IMR-90 (cell line): ENCODE results near the gene TBC1D16. TPM values are rescaled to one million over a fixed set of nuclear protein-coding genes. Genes with fewer than 3 reads are reported as not detected.

Experiments used
- ATAC-seq: fragments of 200-7000 bp; cut with Tn5 transposase; 2 replicates; pipeline ENCODE4 v1.9.1; 2020; ENCODE audit warnings: low read depth, mild to moderate bottlenecking, moderate library complexity
- BruUV-seq: library from RNA; stranded (reverse); fragments of 400-500 nt; replicated peaks from 2 replicates; lab custom pipeline; 2021; lab: Mats Ljungman, UMichigan
- CTCF ChIA-PET: fragments of 300-600 bp; formaldehyde crosslinking; extraction: SDS; loops from one replicate; lab custom pipeline; 2021; ENCODE audit warnings: antibody characterized with exemption; lab: Yijun Ruan, JAX
- POLR2A ChIA-PET: fragments of 300-600 bp; sonication (Branson Sonifier 250); formaldehyde crosslinking; loops from one replicate; lab custom pipeline; 2022; ENCODE audit warnings: antibody characterized with exemption; ENCODE audit not compliant: unreplicated experiment; lab: Charles Lee
- DNase-seq: peaks from one replicate; pipeline ENCODE4 v3.0.0; 2013
- H2AFZ ChIP-seq: replicated peaks from 2 replicates; pipeline ENCODE3; 2013; ENCODE audit warnings: low read length, mild to moderate bottlenecking; ENCODE audit not compliant: poor library complexity
- H2AK5ac ChIP-seq: 2 replicates; pipeline ENCODE4 v1.6.1; 2013; ENCODE audit warnings: low read depth, low read length, inconsistent platforms
- H2AK9ac ChIP-seq: replicated peaks from 2 replicates; pipeline ENCODE3; 2013; ENCODE audit warnings: mild to moderate bottlenecking, low read depth, low read length, moderate library complexity; ENCODE audit not compliant: poor library complexity
- H2BK120ac ChIP-seq: 2 replicates; pipeline ENCODE4 v1.6.1; 2013; ENCODE audit warnings: low read depth, low read length, inconsistent platforms
- H2BK15ac ChIP-seq: 3 replicates; pipeline ENCODE4 v1.6.1; 2013; ENCODE audit warnings: low read depth, low read length, inconsistent platforms
- H2BK20ac ChIP-seq: 2 replicates; pipeline ENCODE4 v1.6.1; 2013; ENCODE audit warnings: low read depth, mild to moderate bottlenecking, inconsistent platforms, low read length, moderate library complexity
- H2BK5ac ChIP-seq: 2 replicates; pipeline ENCODE4 v1.6.1; 2013; ENCODE audit warnings: mild to moderate bottlenecking, low read depth, low read length, inconsistent platforms; ENCODE audit not compliant: poor library complexity, severe bottlenecking
- H3K14ac ChIP-seq: replicated peaks from 2 replicates; pipeline ENCODE4 v1.6.1; 2013; ENCODE audit warnings: low read depth, low read length, inconsistent platforms
- H3K18ac ChIP-seq: 2 replicates; pipeline ENCODE4 v1.6.1; 2013; ENCODE audit warnings: low read depth, low read length, control low read depth
- H3K23ac ChIP-seq: 2 replicates; pipeline ENCODE4 v1.6.1; 2013; ENCODE audit warnings: low read depth, low read length, inconsistent platforms
- H3K27ac ChIP-seq: 2 replicates; pipeline ENCODE4 v1.5.1; 2013; ENCODE audit warnings: mild to moderate bottlenecking, control low read depth, low read length; ENCODE audit not compliant: insufficient read depth
- H3K27me3 ChIP-seq: 2 replicates; pipeline ENCODE4 v1.6.1; 2013; ENCODE audit warnings: low read length; ENCODE audit not compliant: control insufficient read depth, insufficient read depth
- H3K36me3 ChIP-seq: 2 replicates; pipeline ENCODE4 v1.6.1; 2013; ENCODE audit warnings: low read length, mixed read lengths; ENCODE audit not compliant: control insufficient read depth, insufficient read depth
- H3K4ac ChIP-seq: 2 replicates; pipeline ENCODE4 v1.6.1; 2013; ENCODE audit warnings: low read depth, low read length, inconsistent platforms
- H3K4me1 ChIP-seq: 2 replicates; pipeline ENCODE4 v1.6.1; 2013; ENCODE audit warnings: low read length, mixed read lengths; ENCODE audit not compliant: control insufficient read depth, insufficient read depth
- H3K4me2 ChIP-seq: 2 replicates; pipeline ENCODE4 v1.6.1; 2013; ENCODE audit warnings: low read depth, mild to moderate bottlenecking, control low read depth, low read length, moderate library complexity
- H3K4me3 ChIP-seq: 2 replicates; pipeline ENCODE4 v1.5.1; 2013; ENCODE audit warnings: low read depth, mild to moderate bottlenecking, control low read depth, low read length, moderate library complexity; ENCODE audit not compliant: insufficient read depth
- H3K56ac ChIP-seq: 2 replicates; pipeline ENCODE4 v1.6.1; 2013; ENCODE audit warnings: low read length, inconsistent platforms; ENCODE audit not compliant: insufficient read depth; ENCODE audit errors: extremely low read depth
- H3K79me1 ChIP-seq, 2 experiments: 2 replicates each; pipeline ENCODE4 v1.6.1; 2013; ENCODE audit warnings: low read length in 2 of 2, inconsistent platforms in 1 of 2, low read depth in 1 of 2
- H3K9ac ChIP-seq: 2 replicates; pipeline ENCODE4 v1.6.1; 2013; ENCODE audit warnings: low read depth, low read length, control low read depth
- H3K9me1 ChIP-seq: 2 replicates; pipeline ENCODE4 v1.6.1; 2013; ENCODE audit warnings: low read length, inconsistent platforms; ENCODE audit not compliant: insufficient read depth
- H3K9me3 ChIP-seq: 2 replicates; pipeline ENCODE4 v1.6.1; 2013; ENCODE audit warnings: low read length; ENCODE audit not compliant: control insufficient read depth, insufficient read depth
- H4K20me1 ChIP-seq: 2 replicates; pipeline ENCODE4 v1.6.1; 2013; ENCODE audit warnings: low read length, inconsistent platforms; ENCODE audit not compliant: insufficient read depth
- H4K5ac ChIP-seq: 2 replicates; pipeline ENCODE4 v1.6.1; 2013; ENCODE audit warnings: mild to moderate bottlenecking, low read depth, low read length, control low read depth
- H4K8ac ChIP-seq, 2 experiments: 2 replicates each; pipeline ENCODE4 v1.6.1; 2013; ENCODE audit warnings: low read depth in 2 of 2, low read length in 2 of 2, control low read depth in 1 of 2, inconsistent platforms in 1 of 2
- H4K91ac ChIP-seq: 2 replicates; pipeline ENCODE4 v1.6.1; 2013; ENCODE audit warnings: low read depth, low read length, inconsistent platforms; ENCODE audit not compliant: insufficient read depth
- CEBPB ChIP-seq: IDR thresholded peaks from 2 replicates; pipeline ENCODE4 v1.6.1; 2012; ENCODE audit warnings: low read depth, low read length, improper control_type of control experiment
- CHD1 ChIP-seq: IDR thresholded peaks from 2 replicates; pipeline ENCODE4 v1.6.1; 2012; ENCODE audit warnings: low read depth, low read length, improper control_type of control experiment
- ELK1 ChIP-seq: fragments of 150-350 bp; IDR thresholded peaks from 2 replicates; pipeline ENCODE4 v1.6.1; 2016; ENCODE audit warnings: low read depth, mild to moderate bottlenecking, low read length, moderate library complexity, borderline replicate concordance
- FOS ChIP-seq: fragments of 150-350 bp; IDR thresholded peaks from 2 replicates; pipeline ENCODE4 v1.6.1; 2016; ENCODE audit warnings: low read depth, low read length
- MAFK ChIP-seq: IDR thresholded peaks from 2 replicates; pipeline ENCODE4 v1.6.1; 2012; ENCODE audit warnings: low read depth, low read length, improper control_type of control experiment
- MAZ ChIP-seq: IDR thresholded peaks from 2 replicates; pipeline ENCODE4 v1.6.1; 2012; ENCODE audit warnings: low read depth, mild to moderate bottlenecking, low read length, improper control_type of control experiment, moderate library complexity, borderline replicate concordance
- NFE2L2 ChIP-seq: fragments of 150-350 bp; IDR thresholded peaks from 2 replicates; pipeline ENCODE4 v1.6.1; 2016; ENCODE audit warnings: low read depth, mild to moderate bottlenecking, low read length
- POLR2A ChIP-seq: IDR thresholded peaks from 2 replicates; pipeline ENCODE4 v1.6.1; 2012; ENCODE audit warnings: mild to moderate bottlenecking, low read depth, low read length
- RAD21 ChIP-seq: IDR thresholded peaks from 2 replicates; pipeline ENCODE4 v1.6.1; 2012; ENCODE audit warnings: low read length, improper control_type of control experiment
- RCOR1 ChIP-seq: IDR thresholded peaks from 2 replicates; pipeline ENCODE4 v1.6.1; 2012; ENCODE audit warnings: mild to moderate bottlenecking, low read length, improper control_type of control experiment; ENCODE audit not compliant: insufficient replicate concordance
- RFX5 ChIP-seq: IDR thresholded peaks from 2 replicates; pipeline ENCODE4 v1.8.0; 2012; ENCODE audit warnings: low read depth, mild to moderate bottlenecking, low read length, moderate library complexity
- SMC3 ChIP-seq: fragments of 150-350 bp; IDR thresholded peaks from 2 replicates; pipeline ENCODE4 v1.6.1; 2016; ENCODE audit warnings: low read depth, mild to moderate bottlenecking, antibody characterized with exemption, low read length, moderate library complexity
- WGBS, 2 experiments: methylation state at CpG; one replicate each; pipeline versions ENCODE4 v1.1.5 to v1.1.7; 2013; ENCODE audit warnings: missing lambda C conversion rate in 2 of 2; ENCODE audit not compliant: insufficient read length in 1 of 2; ENCODE audit errors: extremely low coverage in 2 of 2; 5-methylcytosine and 5-hydroxymethylcytosine counted together
- dilution Hi-C: fragments of 300-500 bp; cut with HindIII; formaldehyde crosslinking; loops from one replicate; pipeline ENCODE4 v1.14.3; 2018; ENCODE audit warnings: low sequenced_read_pairs; ENCODE audit not compliant: unreplicated experiment
- in situ Hi-C: fragments of 300-500 bp; cut with MboI; formaldehyde crosslinking; loops from 3 replicates; pipeline ENCODE4 v1.14.3; 2019; ENCODE audit warnings: low sequenced_read_pairs, inconsistent platforms, mixed read lengths
- intact Hi-C: fragments of 100-400 bp; cut with micrococcal nuclease; formaldehyde crosslinking; loops from 2 replicates; pipeline ENCODE4 v1.10.0; 2022
- polyA plus RNA-seq, 3 experiments: library from polyadenylated mRNA; depleted of rRNA; stranded (reverse); fragments of >200 nt; gene quantifications; 2 replicates each; pipeline ENCODE4 v1.2.3, GENCODE V29; 2012; ENCODE audit warnings: low replicate concordance in 1 of 3
- total RNA-seq: library from RNA; depleted of rRNA; stranded (reverse); fragments of >200 nt; gene quantifications from 2 replicates; pipeline ENCODE4 v1.2.3, GENCODE V29; 2012
- TF ChIP-seq, protein P1 (sequence below): fragments of 150-350 bp; IDR thresholded peaks from 2 replicates; pipeline ENCODE4 v1.6.1; 2017; ENCODE audit warnings: mild to moderate bottlenecking, antibody characterized with exemption, low read length, low read depth
- TF ChIP-seq, protein P2 (sequence below): conservative IDR thresholded peaks from 2 replicates; pipeline ENCODE4 v1.5.1; 2012; ENCODE audit warnings: mild to moderate bottlenecking, low read depth, low read length, improper control_type of control experiment

Gene TBC1D16
- total and polyA plus RNA-seq, 2 of the 4 experiments (the other 2 are of a cell fraction), result 10.1 to 16.7 TPM

- Histone ChIP-seq H3K4ac (no peak overlapping the region), H4K91ac (no peak overlapping the region), H2AK5ac (no peak overlapping the region), H3K36me3 (peaks cover 12% of the 10 kb centered on the region), H3K4me2 (no peak overlapping the region), H4K8ac (no peak overlapping the region), H3K23ac (no peak overlapping the region), H3K4me1 (peaks cover 4% of the 10 kb centered on the region), H3K9ac (no peak overlapping the region), H3K18ac (no peak overlapping the region), H2BK120ac (no peak overlapping the region), H2AK9ac (no peak overlapping the region), H3K56ac (no peak overlapping the region), H2BK20ac (no peak overlapping the region), H4K5ac (no peak overlapping the region), H3K9me3 (no peaks in the 10 kb centered on the region), H2BK5ac (no peak overlapping the region), H3K27me3 (no peaks in the 10 kb centered on the region), H3K4me3 (no peak overlapping the region), H2BK15ac (no peak overlapping the region), H2AFZ (no peak overlapping the region), H3K9me1 (no peaks in the 10 kb centered on the region), H4K20me1 (no peaks in the 10 kb centered on the region), H3K27ac (no peak overlapping the region), H3K79me1 (no peaks in the 10 kb centered on the region), H3K14ac (no peak overlapping the region)
- in situ Hi-C loops, result no loop called here
- CTCF ChIA-PET, result no interaction called here
- intact Hi-C loops, result no loop called here
- TF ChIP-seq, protein P1, sequence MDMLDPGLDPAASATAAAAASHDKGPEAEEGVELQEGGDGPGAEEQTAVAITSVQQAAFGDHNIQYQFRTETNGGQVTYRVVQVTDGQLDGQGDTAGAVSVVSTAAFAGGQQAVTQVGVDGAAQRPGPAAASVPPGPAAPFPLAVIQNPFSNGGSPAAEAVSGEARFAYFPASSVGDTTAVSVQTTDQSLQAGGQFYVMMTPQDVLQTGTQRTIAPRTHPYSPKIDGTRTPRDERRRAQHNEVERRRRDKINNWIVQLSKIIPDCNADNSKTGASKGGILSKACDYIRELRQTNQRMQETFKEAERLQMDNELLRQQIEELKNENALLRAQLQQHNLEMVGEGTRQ, result no peak
- TF ChIP-seq FOS (no peak), NFE2L2 (no peak), RFX5 (no peak), ELK1 (no peak), RAD21 (no peak), MAZ (no peak), POLR2A (no peak), RCOR1 (no peak), SMC3 (no peak), CHD1 (no peak), MAFK (no peak), CEBPB (no peak)
- TF ChIP-seq, protein P2, sequence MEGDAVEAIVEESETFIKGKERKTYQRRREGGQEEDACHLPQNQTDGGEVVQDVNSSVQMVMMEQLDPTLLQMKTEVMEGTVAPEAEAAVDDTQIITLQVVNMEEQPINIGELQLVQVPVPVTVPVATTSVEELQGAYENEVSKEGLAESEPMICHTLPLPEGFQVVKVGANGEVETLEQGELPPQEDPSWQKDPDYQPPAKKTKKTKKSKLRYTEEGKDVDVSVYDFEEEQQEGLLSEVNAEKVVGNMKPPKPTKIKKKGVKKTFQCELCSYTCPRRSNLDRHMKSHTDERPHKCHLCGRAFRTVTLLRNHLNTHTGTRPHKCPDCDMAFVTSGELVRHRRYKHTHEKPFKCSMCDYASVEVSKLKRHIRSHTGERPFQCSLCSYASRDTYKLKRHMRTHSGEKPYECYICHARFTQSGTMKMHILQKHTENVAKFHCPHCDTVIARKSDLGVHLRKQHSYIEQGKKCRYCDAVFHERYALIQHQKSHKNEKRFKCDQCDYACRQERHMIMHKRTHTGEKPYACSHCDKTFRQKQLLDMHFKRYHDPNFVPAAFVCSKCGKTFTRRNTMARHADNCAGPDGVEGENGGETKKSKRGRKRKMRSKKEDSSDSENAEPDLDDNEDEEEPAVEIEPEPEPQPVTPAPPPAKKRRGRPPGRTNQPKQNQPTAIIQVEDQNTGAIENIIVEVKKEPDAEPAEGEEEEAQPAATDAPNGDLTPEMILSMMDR, result no peak
- 84% methylated on average over 5 of the region's 10 CpGs; no CpG with 5 or more reads in 1 of the 2 experiments for WGBS, 2 experiments
- POLR2A ChIA-PET, result no interaction called here
- BruUV-seq, result no TSS peak
- dilution Hi-C loops, result no loop called here
- no peak for ATAC-seq
- DNase-seq, result no peak
Observed at GRCh38 chr17:80053102-80053501, 17.4 kb upstream of the TBC1D16 start.
